NK-92 treated with Interleukin-12 subunit alpha and Interleukin-12 subunit beta, amount 100 ng/mL, for 24 hours (cell line): ENCODE measurements around the gene BPIFB3.
"Not testable (repeated sequence)": the region's sequence is repeated elsewhere in the genome, so short reads cannot be mapped to it uniquely, and the experiment has no call there.

ENCODE experiments used
- DNase-seq: peaks from one replicate; lab custom pipeline; 2025; lab: John Stamatoyannopoulos, UW

Gene BPIFB3

GRCh38 chr20:33028875-33029274, 24.8 kb upstream of the BPIFB3 start:
- no peak for DNase-seq

- DNase-seq: no peak
Observed at GRCh38 chr20:33030076-33030475, 23.6 kb upstream of the BPIFB3 start.

GRCh38 chr20:33030569-33030968, 23.1 kb upstream of the BPIFB3 start:
- DNase-seq: no peak

DNA sequence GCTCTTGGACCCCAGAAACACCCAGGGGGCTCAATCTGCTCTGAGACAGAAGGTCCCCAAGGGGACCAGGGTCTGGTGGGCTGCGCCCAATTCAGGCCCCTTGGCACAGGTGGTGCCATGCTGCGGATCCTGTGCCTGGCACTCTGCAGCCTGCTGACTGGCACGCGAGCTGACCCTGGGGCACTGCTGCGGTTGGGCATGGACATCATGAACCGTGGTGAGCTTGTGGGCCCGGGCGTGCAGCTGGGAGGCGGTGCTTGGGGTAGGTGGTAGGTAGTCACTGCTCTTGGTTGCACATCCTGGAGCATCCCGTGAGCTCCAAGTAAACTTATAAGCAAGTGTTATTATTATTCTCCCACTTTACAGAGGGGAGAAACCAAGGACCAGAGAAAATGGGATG, 22.2 kb upstream of the BPIFB3 start, which contains the start of gene BPIFB6:
TSS of gene BPIFB6 (plus strand) at position 118 of the 400 bp plus-strand sequence. CDS start at position 118, 0 bp downstream.
- DNase-seq: no peak

GRCh38 chr20:33032555-33032954, 21.1 kb upstream of the BPIFB3 start:
- DNase-seq: no peak

DNA sequence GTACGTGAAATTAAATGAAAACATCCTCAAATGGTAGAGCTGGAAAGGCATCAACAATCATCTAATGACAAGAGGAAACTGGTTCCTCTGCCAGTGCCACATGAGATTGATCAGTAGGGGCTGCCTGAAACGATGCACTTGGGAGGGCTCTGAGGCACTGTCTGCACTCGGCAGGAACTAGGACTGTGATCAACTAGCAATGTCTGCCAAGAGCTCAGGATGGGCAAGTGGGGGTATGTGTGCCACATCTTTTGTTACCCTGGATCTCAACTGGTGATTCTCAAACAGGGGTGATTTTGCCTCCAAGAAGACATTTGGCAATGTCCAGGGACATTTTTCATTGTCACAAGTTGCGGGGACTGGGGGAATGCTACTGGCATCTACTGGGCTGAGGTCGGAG, 20.3 kb upstream of the BPIFB3 start:
- DNase-seq: no peak

GRCh38 chr20:33034115-33034514, 19.6 kb upstream of the BPIFB3 start:
- DNase-seq: no peak

- DNase-seq: no peak
Observed at GRCh38 chr20:33034901-33035492, 18.7 kb upstream of the BPIFB3 start.

GRCh38 chr20:33037456-33037855, 16.2 kb upstream of the BPIFB3 start:
- no peak for DNase-seq

GRCh38 chr20:33038243-33038642, 15.5 kb upstream of the BPIFB3 start:
- DNase-seq: no peak

GRCh38 chr20:33042430-33042829, 11.3 kb upstream of the BPIFB3 start:
- no peak for DNase-seq

DNA sequence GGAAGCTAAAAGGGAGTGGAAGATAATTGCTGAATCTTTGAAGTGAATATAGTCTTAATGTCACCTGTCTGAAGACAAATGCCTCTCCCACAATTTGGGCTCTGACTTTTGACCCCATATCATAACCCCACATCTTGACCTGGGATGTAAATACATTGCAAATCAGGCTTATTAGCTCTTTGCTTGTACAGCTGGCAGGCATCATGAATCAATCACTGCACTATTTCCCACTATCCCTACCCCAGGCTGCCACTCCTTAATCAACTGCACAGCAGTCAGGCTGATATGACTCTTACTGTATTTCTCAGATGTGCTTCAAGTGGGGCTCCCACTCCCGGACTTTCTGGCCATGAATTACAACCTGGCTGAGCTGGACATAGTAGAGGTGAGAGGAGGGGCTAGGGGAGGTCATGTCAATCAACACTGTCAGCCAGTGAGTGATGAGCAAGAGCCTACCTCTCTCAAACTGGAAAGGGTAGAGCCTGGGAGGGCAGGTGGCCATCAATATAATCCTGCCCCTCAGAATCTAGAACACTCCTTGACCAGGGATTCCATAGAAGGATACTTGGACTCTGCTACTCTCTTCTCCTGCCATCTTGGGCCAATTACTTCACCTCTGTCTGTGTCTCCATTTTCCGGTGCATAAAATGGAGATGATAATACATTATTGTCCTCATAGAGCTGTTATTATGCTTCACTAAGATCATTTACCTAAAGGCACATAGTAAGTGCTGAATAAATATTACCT, 10.5 kb upstream of the BPIFB3 start:
- DNase-seq: no peak

DNA sequence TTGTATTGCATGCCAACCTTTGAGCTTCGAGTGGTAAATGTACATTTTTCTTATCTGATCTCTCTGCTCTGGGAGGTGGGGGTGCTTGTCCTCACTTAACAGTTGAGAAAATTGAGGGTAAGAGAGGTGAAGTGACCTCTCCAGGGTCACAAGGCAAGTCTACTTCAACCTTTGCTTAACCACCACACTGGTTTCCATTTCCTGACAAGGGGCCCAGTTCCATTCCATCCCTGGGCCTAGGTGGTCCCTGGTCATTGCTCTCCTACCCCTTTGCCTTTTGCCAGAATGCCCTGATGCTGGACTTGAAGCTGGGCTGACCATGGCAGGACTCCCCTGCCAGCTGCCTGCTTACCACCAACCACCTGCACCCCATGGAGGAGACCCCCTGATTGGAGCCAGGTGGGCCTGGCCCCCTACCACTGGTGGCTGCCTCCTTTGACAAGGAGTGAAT, 9.9 kb upstream of the BPIFB3 start:
- no peak for DNase-seq

GRCh38 chr20:33045129-33045721, 8.5 kb upstream of the BPIFB3 start:
- not testable (repeated sequence) for DNase-seq

DNA sequence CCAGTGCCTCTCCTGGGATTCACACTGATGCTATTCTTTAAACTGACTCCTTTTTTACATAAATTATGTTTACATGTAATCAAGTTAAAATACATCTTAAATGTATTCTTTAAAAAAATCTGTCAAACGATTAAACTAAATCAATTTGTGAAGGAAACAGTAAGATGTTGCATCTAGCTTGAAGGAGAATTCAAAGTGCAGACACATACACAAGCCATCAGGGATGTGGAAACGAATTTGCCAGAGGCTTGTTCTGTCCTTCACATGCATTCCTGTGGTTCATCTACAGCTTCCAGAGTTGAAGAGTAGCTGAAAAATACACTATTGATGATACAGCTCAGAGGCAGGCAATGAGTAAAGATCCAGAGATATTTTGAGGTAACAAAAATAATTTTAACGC, 7.3 kb upstream of the BPIFB3 start:
- DNase-seq: no peak

- no peak for DNase-seq
Observed at GRCh38 chr20:33051333-33051732, 2.4 kb upstream of the BPIFB3 start.

DNA sequence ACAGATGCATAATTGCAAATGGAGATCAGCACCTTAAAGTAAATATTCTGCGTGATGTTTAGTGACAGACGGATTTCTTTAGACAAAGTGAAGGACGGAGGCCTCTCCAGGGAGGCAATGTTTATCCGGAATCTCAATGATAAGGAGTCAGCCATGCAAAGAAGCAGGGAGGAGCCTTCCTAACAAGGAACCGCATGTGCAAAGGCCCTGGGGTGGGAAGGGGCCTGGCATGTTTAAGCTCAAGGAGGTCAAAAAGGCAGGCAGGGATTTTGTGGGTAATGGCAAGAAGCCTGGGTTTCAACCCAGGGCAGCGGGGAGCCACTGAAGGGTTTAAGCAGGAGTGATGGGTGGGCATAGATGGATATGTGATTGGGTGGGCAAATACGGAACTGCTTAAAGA, 678 bp downstream of the BPIFB3 start:
- DNase-seq: no peak

DNA sequence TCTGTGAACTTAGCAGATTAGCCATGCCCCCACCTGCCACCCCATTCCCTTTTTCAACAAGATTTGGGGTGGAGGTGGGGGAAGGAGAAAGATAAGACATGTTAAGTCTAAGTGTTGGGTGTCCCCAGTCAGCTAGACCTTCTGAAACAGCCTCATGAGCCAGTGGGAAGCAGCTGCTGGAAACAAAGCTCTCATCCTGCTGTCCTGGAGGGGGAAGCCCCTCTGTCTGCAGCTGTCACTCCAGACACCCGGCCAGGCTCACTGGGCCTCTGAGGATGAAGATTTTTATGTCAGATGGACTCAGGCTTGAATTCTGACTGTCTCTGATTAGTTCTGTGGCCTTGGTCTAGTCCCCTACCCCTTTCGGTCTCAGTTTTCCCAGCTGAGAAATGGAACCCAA, 1.1 kb downstream of the BPIFB3 start:
- DNase-seq: no peak

GRCh38 chr20:33059136-33059535, 5.4 kb downstream of the BPIFB3 start:
- no peak for DNase-seq

GRCh38 chr20:33059741-33060390, 6.2 kb downstream of the BPIFB3 start:
- DNase-seq: no peak

DNA sequence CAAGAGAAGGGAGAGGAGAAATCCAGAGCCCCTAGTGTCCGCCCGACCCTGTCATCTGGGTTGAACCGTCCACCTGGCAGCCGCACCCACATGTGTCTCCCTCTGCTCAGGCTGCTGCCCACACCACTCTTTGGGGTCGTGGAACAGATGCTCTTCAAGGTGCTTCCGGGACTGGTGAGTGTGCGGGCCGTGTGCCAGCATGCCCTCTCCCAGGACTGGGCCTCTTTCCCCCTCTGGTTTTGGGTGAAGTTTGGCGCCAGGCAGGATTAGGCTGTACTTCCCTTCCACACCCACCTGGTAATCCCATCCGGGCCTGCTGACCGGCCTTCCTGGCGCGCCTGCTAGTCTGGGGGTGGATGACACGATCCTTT, 7.9 kb downstream of the BPIFB3 start:
- no peak for DNase-seq

DNA sequence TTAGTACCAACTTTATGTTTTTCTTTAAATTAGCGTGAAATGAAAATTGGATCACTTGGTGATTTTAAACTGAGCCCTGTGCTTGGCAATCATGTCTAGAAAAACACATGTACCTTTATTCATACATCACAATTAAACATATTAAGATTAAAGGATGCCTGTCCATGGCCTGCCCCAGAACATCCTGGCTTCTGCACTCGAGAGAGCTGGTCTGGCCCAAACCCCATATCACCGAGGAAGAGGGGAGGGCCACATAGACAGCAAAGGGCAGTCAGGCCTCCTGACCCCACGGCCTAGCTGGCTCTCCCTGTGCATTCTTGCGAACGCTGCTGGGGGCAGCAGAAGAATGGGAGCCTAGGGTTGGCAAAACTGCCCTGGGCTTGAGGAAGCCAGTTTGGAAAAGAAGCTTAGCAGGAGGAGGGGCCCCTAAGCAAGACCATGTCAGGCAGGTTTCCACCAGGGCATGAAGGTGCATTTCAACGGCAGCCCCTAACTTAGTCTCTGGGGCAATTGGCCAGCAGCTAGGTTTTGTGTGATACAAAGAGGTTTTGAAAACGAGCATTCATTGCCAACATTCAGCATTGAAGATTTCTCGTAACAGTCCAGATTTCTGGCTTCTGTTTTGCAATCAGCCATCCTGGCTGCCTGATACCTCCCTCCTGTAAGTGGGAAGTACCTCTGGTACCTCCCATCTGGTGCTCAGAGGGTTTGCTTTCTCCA, 8.6 kb downstream of the BPIFB3 start:
- DNase-seq: no peak
